ENCODE measurements around the gene C11orf71. TPM values are rescaled to one million over a fixed set of nuclear protein-coding genes. Genes with fewer than 3 reads are reported as not detected.

Gene C11orf71, protein sequence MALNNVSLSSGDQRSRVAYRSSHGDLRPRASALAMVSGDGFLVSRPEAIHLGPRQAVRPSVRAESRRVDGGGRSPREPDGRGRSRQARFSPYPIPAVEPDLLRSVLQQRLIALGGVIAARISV
- total RNA-seq, result 1 to 10 TPM; 3.8 to 6.1 (median 4.9) TPM

DNA sequence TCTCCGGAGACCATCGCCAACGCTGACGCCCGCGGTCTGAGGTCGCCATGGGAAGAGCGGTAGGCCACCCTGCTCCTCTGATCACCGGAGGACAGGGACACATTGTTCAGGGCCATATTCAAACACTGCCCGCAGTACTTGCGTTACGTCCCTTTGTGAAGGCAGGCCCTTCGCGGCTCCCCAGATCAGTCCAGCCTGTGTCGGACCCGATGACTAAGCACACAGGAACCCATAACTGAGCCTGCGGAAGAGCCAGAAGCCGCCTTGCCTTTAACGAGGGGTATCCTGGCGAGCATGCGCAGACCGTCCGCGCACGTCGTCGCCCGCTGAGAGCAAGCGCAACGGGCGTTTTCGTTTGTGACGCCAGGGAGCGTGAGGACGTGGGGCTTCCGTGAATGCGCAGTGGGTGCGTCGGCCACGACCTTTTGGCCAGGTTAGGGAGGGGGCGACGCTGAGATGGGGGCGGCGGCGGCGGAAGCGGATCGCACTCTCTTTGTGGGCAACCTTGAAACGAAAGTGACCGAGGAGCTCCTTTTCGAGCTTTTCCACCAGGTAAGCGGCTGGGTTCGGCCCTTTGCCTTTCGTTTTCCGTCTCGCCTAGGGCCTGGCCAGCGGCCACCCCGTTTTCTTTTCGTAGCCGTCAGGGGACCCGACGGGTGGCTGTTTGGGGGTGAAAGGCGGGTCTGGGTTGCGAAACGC is at the start of gene C11orf71, which contains the start of gene RBM7:
Gene C11orf71, minus strand, starts transcription at position 296 of the 699 bp plus-strand sequence. Its CDS starts 180 bp downstream, at position 116.
Gene RBM7, plus strand, starts transcription at position 451 of the 699 bp plus-strand sequence. Its CDS starts 6 bp downstream, at position 457.
- Histone ChIP-seq H3K27me3 (no peaks in the 10 kb centered on the region), H3K27ac (peak within 1 kb of the TSS; percentile 95 to 99 (median 97)), H3K4me1 (peaks cover 0 to 77% (median 29%) of the 10 kb centered on the region in 3 donors), H3K4me3 (peak within 1 kb of the TSS; percentile 66 to 85 (median 68)), H3K36me3 (peaks cover 0 to 16% (median 0%) of the 10 kb centered on the region in 3 donors), H3K9me3 (no peaks in the 10 kb centered on the region)
- TF ChIP-seq POLR2A (IDR thresholded peaks at IDR 0.05) (peak in 3 of 4 donors; percentile 87 to 97 (median 93)), CTCF (IDR thresholded peaks at IDR 0.05) (peak in 2 of 6 experiments; percentile 21 to 31)
- intact Hi-C loops (cut with DNase I), result no loop called here
- 0% methylated on average over 3 to 14 of the region's 65 CpGs for WGBS, 2 donors
- DNase-seq, result peak; percentile 82

GRCh38 chr11:114449845-114450244 is 49.5 kb upstream of the C11orf71 start:
- TF ChIP-seq POLR2A (IDR thresholded peaks at IDR 0.05), result no peak
- TF ChIP-seq CTCF (IDR thresholded peaks at IDR 0.05), result no peak
- no peak overlapping the region for H3K4me3 ChIP-seq
- H3K27me3 ChIP-seq, result no peaks in the 10 kb centered on the region
- no peaks in the 10 kb centered on the region for H3K9me3 ChIP-seq
- no peaks in the 10 kb centered on the region for H3K4me1 ChIP-seq
- 89 to 90% methylated on average over 6 of the region's 6 CpGs for WGBS, 2 donors
- no peak for DNase-seq
- peaks cover 0 to 88% (median 5%) of the 10 kb centered on the region in 3 donors for H3K36me3 ChIP-seq
- intact Hi-C loops (cut with DNase I), result no loop called here
- no peak overlapping the region for H3K27ac ChIP-seq

GRCh38 chr11:114448749-114449482 is 48.6 kb upstream of the C11orf71 start:
- no peak overlapping the region for H3K27ac ChIP-seq
- H3K4me1 ChIP-seq, result no peaks in the 10 kb centered on the region
- intact Hi-C loops (cut with DNase I), result no loop called here
- TF ChIP-seq POLR2A (IDR thresholded peaks at IDR 0.05), result no peak
- no peak for TF ChIP-seq CTCF (IDR thresholded peaks at IDR 0.05)
- no peaks in the 10 kb centered on the region for H3K27me3 ChIP-seq
- peaks cover 0 to 94% (median 5%) of the 10 kb centered on the region in 3 donors for H3K36me3 ChIP-seq
- WGBS, 2 donors, result 55 to 72% methylated on average over 2 of the region's 2 CpGs
- DNase-seq, result no peak
- H3K9me3 ChIP-seq, result no peaks in the 10 kb centered on the region
- no peak overlapping the region for H3K4me3 ChIP-seq

DNA sequence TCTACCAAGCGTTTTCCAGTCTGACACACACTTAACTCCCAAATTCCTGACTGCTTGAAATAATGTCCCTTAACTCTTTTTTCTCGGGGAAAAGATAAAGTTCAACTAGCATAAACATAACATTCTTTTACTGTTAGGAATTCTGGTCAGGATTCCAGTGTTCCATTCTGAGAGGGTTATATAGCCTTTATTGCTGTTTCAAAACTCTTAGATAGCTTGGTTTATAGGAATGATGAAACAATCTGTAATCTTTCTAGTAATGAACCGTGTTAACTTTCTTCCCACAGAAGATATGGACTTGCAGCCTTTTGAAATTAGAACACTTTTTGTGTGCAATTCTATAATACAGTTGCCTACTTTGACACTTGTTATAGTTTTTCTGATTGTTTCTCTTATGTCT is 47.6 kb upstream of the C11orf71 start:
- no peak for DNase-seq
- no peaks in the 10 kb centered on the region for H3K27me3 ChIP-seq
- H3K4me3 ChIP-seq, result no peak overlapping the region
- no peaks in the 10 kb centered on the region for H3K9me3 ChIP-seq
- 70 to 80% methylated on average over 3 of the region's 3 CpGs for WGBS, 2 donors
- H3K36me3 ChIP-seq, result peaks cover 0 to 89% (median 5%) of the 10 kb centered on the region in 3 donors
- no peak overlapping the region for H3K27ac ChIP-seq
- no peak for TF ChIP-seq POLR2A (IDR thresholded peaks at IDR 0.05)
- intact Hi-C loops (cut with DNase I), result no loop called here
- no peaks in the 10 kb centered on the region for H3K4me1 ChIP-seq

GRCh38 chr11:114447444-114447843 is 47.1 kb upstream of the C11orf71 start:
- TF ChIP-seq CTCF (IDR thresholded peaks at IDR 0.05) (no peak), POLR2A (IDR thresholded peaks at IDR 0.05) (no peak)
- 83 to 93% methylated on average over 2 of the region's 2 CpGs for WGBS, 2 donors
- DNase-seq, result no peak
- Histone ChIP-seq H3K27me3 (no peaks in the 10 kb centered on the region), H3K27ac (no peak overlapping the region), H3K36me3 (peaks cover 0 to 85% (median 5%) of the 10 kb centered on the region in 3 donors), H3K4me1 (no peaks in the 10 kb centered on the region), H3K9me3 (no peaks in the 10 kb centered on the region), H3K4me3 (no peak overlapping the region)
- intact Hi-C loops (cut with DNase I), result no loop called here

All from esophagus squamous epithelium (tissue), 5 donors.